ENCODE results near the gene EEF1E1.
A peak's percentile ranks its signal among the peaks of the same experiment; 100 is the strongest.

EEF1E1 gene

DNA sequence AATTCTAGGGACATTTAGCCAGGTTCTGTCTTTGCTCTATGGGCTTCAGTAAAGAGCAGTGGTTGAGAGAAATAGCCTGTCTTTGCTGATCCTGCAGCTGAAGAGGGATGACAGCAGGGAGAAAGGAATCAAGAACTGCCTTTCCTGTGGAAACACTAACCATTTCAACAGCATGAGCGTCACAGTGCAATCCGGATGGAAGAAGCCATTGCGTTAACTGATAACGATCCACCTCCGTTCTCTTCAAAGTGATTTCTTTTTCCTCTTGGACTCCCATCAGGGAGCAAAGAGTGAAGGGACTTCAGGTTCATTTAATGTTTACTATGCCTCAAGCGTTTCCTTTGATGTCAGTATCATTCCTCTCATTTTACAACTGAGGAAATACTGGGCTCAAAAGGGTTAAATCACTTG is 35.2 kb upstream of the EEF1E1 start:
- WGBS (ENCODE audit: extremely low coverage, insufficient coverage, insufficient read length): no CpG with 5 or more reads among the region's 6 CpGs

DNA sequence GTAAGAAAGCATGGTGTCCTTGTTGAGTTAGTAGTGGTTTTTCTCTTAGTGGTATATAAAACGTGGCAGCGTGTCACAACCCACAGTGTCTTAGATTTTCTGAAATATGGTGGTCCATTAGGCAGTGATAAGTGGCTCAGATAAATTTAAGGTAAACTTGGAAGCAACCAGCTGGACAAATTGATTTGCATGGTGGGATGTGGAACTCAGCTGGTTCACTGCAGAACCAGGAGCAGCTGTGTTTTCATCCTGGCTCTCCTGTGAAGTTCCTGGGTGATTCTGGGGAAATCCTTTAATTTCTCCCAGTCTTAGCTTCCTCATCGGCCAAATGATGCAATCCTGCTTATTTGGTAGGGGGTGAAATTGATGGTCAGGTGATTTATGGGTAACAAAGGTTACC is 32.9 kb upstream of the EEF1E1 start:
- Histone ChIP-seq H3K27me3 (ENCODE audit: insufficient read depth, low read length) (no peaks in the 10 kb centered on the region), H3K23ac (ENCODE audit: low read length) (no peak overlapping the region), H2AK5ac (ENCODE audit: low read length) (no peak overlapping the region), H4K12ac (ENCODE audit: low read depth, low read length) (no peak overlapping the region), H2BK5ac (ENCODE audit: low read depth, low read length, poor library complexity) (no peak overlapping the region), H3K9me3 (ENCODE audit: insufficient read depth, low read depth, low read length) (no peaks in the 10 kb centered on the region), H2BK120ac (ENCODE audit: insufficient read depth, low read length, poor library complexity) (peak overlapping the region; percentile 12), H3K79me2 (ENCODE audit: control insufficient read depth, insufficient read depth, low read length, poor library complexity) (no peaks in the 10 kb centered on the region), H3K4ac (ENCODE audit: low read depth, low read length) (no peak overlapping the region), H4K91ac (ENCODE audit: low read depth, low read length) (no peak overlapping the region), H3K4me2 (ENCODE audit: low read length) (no peak overlapping the region), H3K27ac (ENCODE audit: low read depth, low read length) (no peak overlapping the region), H3K4me3 (ENCODE audit: low read depth, low read length) (no peak overlapping the region), H2AFZ (ENCODE audit: insufficient read depth, low read length, poor library complexity) (no peak overlapping the region), H4K8ac (ENCODE audit: low read depth, low read length) (no peak overlapping the region), H3K18ac (ENCODE audit: low read length) (no peak overlapping the region), H3K79me1 (ENCODE audit: low read length) (peaks cover 2% of the 10 kb centered on the region), H3K4me1 (ENCODE audit: control insufficient read depth in 1 of 2, insufficient read depth in 2 of 2, low read length in 2 of 2) (no peaks in the 10 kb centered on the region), H3K36me3 (ENCODE audit: control insufficient read depth in 1 of 2, insufficient read depth in 2 of 2, low read length in 2 of 2) (no peaks in the 10 kb centered on the region), H3K9ac (ENCODE audit: low read length) (no peak overlapping the region), H3K14ac (ENCODE audit: low read length) (no peak overlapping the region), H2BK12ac (ENCODE audit: low read length) (peak overlapping the region; percentile 38)
- WGBS (ENCODE audit: extremely low coverage, insufficient coverage, insufficient read length): no CpG with 5 or more reads among the region's 3 CpGs
- DNase-seq: no peak

More for the DNA sequence above, 35.2 kb upstream of the EEF1E1 start:
- Histone ChIP-seq H2AFZ (ENCODE audit: insufficient read depth, low read length, poor library complexity) (no peak overlapping the region), H2BK5ac (ENCODE audit: low read depth, low read length, poor library complexity) (no peak overlapping the region), H3K27me3 (ENCODE audit: insufficient read depth, low read length) (no peaks in the 10 kb centered on the region), H3K23ac (ENCODE audit: low read length) (no peak overlapping the region), H3K79me1 (ENCODE audit: low read length) (peaks cover 2% of the 10 kb centered on the region), H3K4me1 (ENCODE audit: control insufficient read depth in 1 of 2, insufficient read depth in 2 of 2, low read length in 2 of 2) (no peaks in the 10 kb centered on the region), H3K36me3 (ENCODE audit: control insufficient read depth in 1 of 2, insufficient read depth in 2 of 2, low read length in 2 of 2) (no peaks in the 10 kb centered on the region), H3K79me2 (ENCODE audit: control insufficient read depth, insufficient read depth, low read length, poor library complexity) (no peaks in the 10 kb centered on the region), H3K4me3 (ENCODE audit: low read depth, low read length) (no peak overlapping the region), H3K27ac (ENCODE audit: low read depth, low read length) (no peak overlapping the region), H3K4me2 (ENCODE audit: low read length) (no peak overlapping the region), H2AK5ac (ENCODE audit: low read length) (no peak overlapping the region), H4K91ac (ENCODE audit: low read depth, low read length) (no peak overlapping the region), H3K9ac (ENCODE audit: low read length) (no peak overlapping the region), H3K9me3 (ENCODE audit: insufficient read depth, low read depth, low read length) (no peaks in the 10 kb centered on the region), H3K18ac (ENCODE audit: low read length) (no peak overlapping the region), H4K8ac (ENCODE audit: low read depth, low read length) (no peak overlapping the region), H4K12ac (ENCODE audit: low read depth, low read length) (no peak overlapping the region), H3K4ac (ENCODE audit: low read depth, low read length) (no peak overlapping the region), H3K14ac (ENCODE audit: low read length) (no peak overlapping the region), H2BK120ac (ENCODE audit: insufficient read depth, low read length, poor library complexity) (no peak overlapping the region), H2BK12ac (ENCODE audit: low read length) (no peak overlapping the region)
- no peak for DNase-seq

DNA sequence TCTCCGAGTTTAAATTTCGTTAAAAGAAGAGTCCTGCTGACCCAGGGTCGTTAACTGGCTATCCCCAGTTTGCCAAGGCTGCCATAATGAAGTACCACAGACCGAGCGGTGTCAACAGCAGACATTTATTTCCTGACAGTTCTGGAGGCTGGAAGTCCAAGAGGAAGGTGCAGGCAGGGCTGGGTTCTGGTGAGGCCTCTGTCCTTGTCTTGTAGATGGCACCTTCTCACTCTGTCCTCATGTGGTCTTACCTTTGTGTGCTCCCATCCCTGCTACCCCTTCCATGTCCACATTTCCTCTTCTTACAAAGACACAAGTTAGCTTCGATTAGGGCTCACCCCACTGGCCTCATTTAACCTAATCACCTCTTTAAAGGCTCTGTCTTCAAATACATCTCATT is 29.8 kb upstream of the EEF1E1 start:
- no peak overlapping the region for H4K8ac ChIP-seq (ENCODE audit: low read depth, low read length)
- H3K23ac ChIP-seq (ENCODE audit: low read length): no peak overlapping the region
- no peak overlapping the region for H3K9ac ChIP-seq (ENCODE audit: low read length)
- WGBS (ENCODE audit: extremely low coverage, insufficient coverage, insufficient read length): no CpG with 5 or more reads among the region's 6 CpGs
- H4K12ac ChIP-seq (ENCODE audit: low read depth, low read length): no peak overlapping the region
- no peak overlapping the region for H3K4me2 ChIP-seq (ENCODE audit: low read length)
- H3K4me3 ChIP-seq (ENCODE audit: low read depth, low read length): no peak overlapping the region
- peak overlapping the region; percentile 72 for H2BK12ac ChIP-seq (ENCODE audit: low read length)
- H3K18ac ChIP-seq (ENCODE audit: low read length): no peak overlapping the region
- peak overlapping the region; percentile 56 for H2BK120ac ChIP-seq (ENCODE audit: insufficient read depth, low read length, poor library complexity)
- no peak overlapping the region for H2AFZ ChIP-seq (ENCODE audit: insufficient read depth, low read length, poor library complexity)
- H4K91ac ChIP-seq (ENCODE audit: low read depth, low read length): peak overlapping the region; percentile 70
- no peaks in the 10 kb centered on the region for H3K9me3 ChIP-seq (ENCODE audit: insufficient read depth, low read depth, low read length)
- peaks cover 2% of the 10 kb centered on the region for H3K79me1 ChIP-seq (ENCODE audit: low read length)
- no peak for DNase-seq
- H3K14ac ChIP-seq (ENCODE audit: low read length): no peak overlapping the region
- no peak overlapping the region for H3K27ac ChIP-seq (ENCODE audit: low read depth, low read length)
- H3K27me3 ChIP-seq (ENCODE audit: insufficient read depth, low read length): no peaks in the 10 kb centered on the region
- H3K79me2 ChIP-seq (ENCODE audit: control insufficient read depth, insufficient read depth, low read length, poor library complexity): no peaks in the 10 kb centered on the region
- H2BK5ac ChIP-seq (ENCODE audit: low read depth, low read length, poor library complexity): no peak overlapping the region
- peak overlapping the region; percentile 67 for H2AK5ac ChIP-seq (ENCODE audit: low read length)
- H3K36me3 ChIP-seq (ENCODE audit: control insufficient read depth in 1 of 2, insufficient read depth in 2 of 2, low read length in 2 of 2): no peaks in the 10 kb centered on the region
- no peaks in the 10 kb centered on the region for H3K4me1 ChIP-seq (ENCODE audit: control insufficient read depth in 1 of 2, insufficient read depth in 2 of 2, low read length in 2 of 2)
- H3K4ac ChIP-seq (ENCODE audit: low read depth, low read length): no peak overlapping the region

GRCh38 chr6:8131265-8131897 is 29.0 kb upstream of the EEF1E1 start:
- Histone ChIP-seq H3K79me2 (ENCODE audit: control insufficient read depth, insufficient read depth, low read length, poor library complexity) (no peaks in the 10 kb centered on the region), H3K4me2 (ENCODE audit: low read length) (no peak overlapping the region), H3K27me3 (ENCODE audit: insufficient read depth, low read length) (no peaks in the 10 kb centered on the region), H2BK12ac (ENCODE audit: low read length) (no peak overlapping the region), H4K12ac (ENCODE audit: low read depth, low read length) (no peak overlapping the region), H3K4ac (ENCODE audit: low read depth, low read length) (no peak overlapping the region), H4K91ac (ENCODE audit: low read depth, low read length) (no peak overlapping the region), H2BK5ac (ENCODE audit: low read depth, low read length, poor library complexity) (no peak overlapping the region), H3K14ac (ENCODE audit: low read length) (no peak overlapping the region), H3K27ac (ENCODE audit: low read depth, low read length) (no peak overlapping the region), H3K9ac (ENCODE audit: low read length) (no peak overlapping the region), H3K36me3 (ENCODE audit: control insufficient read depth in 1 of 2, insufficient read depth in 2 of 2, low read length in 2 of 2) (no peaks in the 10 kb centered on the region), H3K79me1 (ENCODE audit: low read length) (peaks cover 2% of the 10 kb centered on the region), H3K4me1 (ENCODE audit: control insufficient read depth in 1 of 2, insufficient read depth in 2 of 2, low read length in 2 of 2) (no peaks in the 10 kb centered on the region), H2AK5ac (ENCODE audit: low read length) (no peak overlapping the region), H2BK120ac (ENCODE audit: insufficient read depth, low read length, poor library complexity) (no peak overlapping the region), H3K4me3 (ENCODE audit: low read depth, low read length) (no peak overlapping the region), H2AFZ (ENCODE audit: insufficient read depth, low read length, poor library complexity) (no peak overlapping the region), H3K23ac (ENCODE audit: low read length) (no peak overlapping the region), H4K8ac (ENCODE audit: low read depth, low read length) (no peak overlapping the region), H3K9me3 (ENCODE audit: insufficient read depth, low read depth, low read length) (no peaks in the 10 kb centered on the region), H3K18ac (ENCODE audit: low read length) (no peak overlapping the region)
- WGBS (ENCODE audit: extremely low coverage, insufficient coverage, insufficient read length): no CpG with 5 or more reads among the region's 13 CpGs
- DNase-seq: peak; percentile 53 to 90
